GM23338 (cell line): ENCODE results near the gene KCNAB3. TPM values are rescaled to one million over a fixed set of nuclear protein-coding genes. Genes with fewer than 3 reads are reported as not detected.

Source experiments
- ATAC-seq: fragments of 200-7000 bp; cut with Tn5 transposase; 3 replicates; pipeline ENCODE4 v1.9.1; 2020
- DNase-seq: peaks from one replicate; pipeline ENCODE4 v3.0.0-alpha.2; 2015; ENCODE audit warnings: low spot score
- H2AFZ ChIP-seq: fragments of 200-600 bp; sonication (generic); 2 replicates; pipeline ENCODE4 v1.8.0; 2016; ENCODE audit warnings: antibody characterized with exemption, mild to moderate bottlenecking, moderate library complexity
- H3F3A ChIP-seq: fragments of 200-600 bp; sonication (generic); replicated peaks from 2 replicates; pipeline ENCODE4 v1.8.0; 2017; ENCODE audit warnings: antibody characterized with exemption, mixed run types, low read depth
- H3K27ac ChIP-seq: fragments of 200-600 bp; sonication (generic); 2 replicates; pipeline ENCODE4 v1.6.1; 2016; ENCODE audit warnings: low read depth
- H3K27me3 ChIP-seq: fragments of 200-600 bp; sonication (generic); 2 replicates; pipeline ENCODE4 v1.8.0; 2016; ENCODE audit warnings: mild to moderate bottlenecking, mixed run types, moderate library complexity; ENCODE audit not compliant: insufficient read depth
- H3K36me3 ChIP-seq: fragments of 200-600 bp; sonication (generic); 2 replicates; pipeline ENCODE4 v1.8.0; 2016; ENCODE audit warnings: mild to moderate bottlenecking; ENCODE audit not compliant: insufficient read depth
- H3K4me1 ChIP-seq: fragments of 200-600 bp; sonication (generic); 2 replicates; pipeline ENCODE4 v1.8.0; 2016; ENCODE audit warnings: mild to moderate bottlenecking, moderate library complexity; ENCODE audit not compliant: insufficient read depth
- H3K4me2 ChIP-seq: fragments of 200-600 bp; sonication (generic); 2 replicates; pipeline ENCODE4 v1.7.1; 2017; ENCODE audit warnings: mixed run types
- H3K4me3 ChIP-seq: fragments of 200-600 bp; sonication (generic); 2 replicates; pipeline ENCODE4 v1.6.1; 2016; ENCODE audit warnings: mixed run types
- H3K79me2 ChIP-seq: fragments of 200-600 bp; sonication (generic); replicated peaks from 2 replicates; pipeline ENCODE4 v1.8.0; 2017; ENCODE audit warnings: mild to moderate bottlenecking; ENCODE audit not compliant: insufficient read depth
- H3K9me2 ChIP-seq: fragments of 200-600 bp; sonication (generic); 2 replicates; pipeline ENCODE4 v1.8.0; 2017; ENCODE audit not compliant: insufficient read depth
- H4K20me1 ChIP-seq: fragments of 200-600 bp; sonication (generic); replicated peaks from 2 replicates; pipeline ENCODE4 v1.8.0; 2017; ENCODE audit warnings: mild to moderate bottlenecking; ENCODE audit not compliant: insufficient read depth
- H3K27ac Mint-ChIP-seq: 2 replicates; pipeline ENCODE4 v1.8.0; 2020; ENCODE audit warnings: inconsistent platforms, mild to moderate bottlenecking, moderate library complexity, mixed read lengths
- H3K27me3 Mint-ChIP-seq: 3 replicates; pipeline ENCODE4 v1.8.0; 2022; ENCODE audit warnings: low read depth, mild to moderate bottlenecking, moderate library complexity, mixed read lengths, inconsistent platforms; ENCODE audit not compliant: insufficient read depth, poor library complexity
- H3K36me3 Mint-ChIP-seq: 3 replicates; pipeline ENCODE4 v1.8.0; 2021; ENCODE audit warnings: low read depth, mild to moderate bottlenecking, inconsistent platforms, moderate library complexity, mixed read lengths
- H3K4me1 Mint-ChIP-seq: 3 replicates; pipeline ENCODE4 v1.8.0; 2020; ENCODE audit warnings: mild to moderate bottlenecking, inconsistent platforms, mixed read lengths
- H3K4me3 Mint-ChIP-seq: 3 replicates; pipeline ENCODE4 v1.8.0; 2021; ENCODE audit warnings: moderate library complexity, mild to moderate bottlenecking, inconsistent platforms, mixed read lengths
- H3K9me3 Mint-ChIP-seq: 3 replicates; pipeline ENCODE4 v1.8.0; 2020; ENCODE audit warnings: moderate library complexity, mild to moderate bottlenecking, inconsistent platforms, mixed read lengths
- CREB1 ChIP-seq: fragments of 250-450 bp; sonication (Bioruptor Pico); IDR thresholded peaks from 2 replicates; pipeline ENCODE4 v1.5.0; 2020; ENCODE audit warnings: low read depth, mild to moderate bottlenecking, moderate library complexity
- CTCF ChIP-seq, 2 experiments: fragments of 200-600 bp in 1 of 2; sonication (generic) in 1 of 2; conservative IDR thresholded peaks; 2 replicates each; pipeline versions ENCODE4 v1.5.1 to v1.6.1; 2016 to 2017; ENCODE audit warnings: antibody characterized with exemption in 2 of 2, low read depth in 2 of 2, mild to moderate bottlenecking in 2 of 2, moderate library complexity in 1 of 2
- EZH2 ChIP-seq: fragments of 200-600 bp; sonication (generic); IDR thresholded peaks from one replicate; pipeline ENCODE4 v1.8.0; 2017; ENCODE audit warnings: antibody characterized with exemption, mild to moderate bottlenecking, low read depth; ENCODE audit not compliant: unreplicated experiment
- EZH2phosphoT487 ChIP-seq: fragments of 200-600 bp; sonication (generic); IDR thresholded peaks from one replicate; pipeline ENCODE4 v1.8.1; 2018; ENCODE audit warnings: antibody characterized with exemption; ENCODE audit not compliant: unreplicated experiment
- JUNB ChIP-seq: IDR thresholded peaks from one replicate; pipeline ENCODE4 v1.6.1; 2016; ENCODE audit warnings: antibody characterized with exemption; ENCODE audit not compliant: unreplicated experiment
- NANOG ChIP-seq: IDR thresholded peaks from 2 replicates; pipeline ENCODE4 v1.6.1; 2016; ENCODE audit warnings: antibody characterized with exemption, borderline replicate concordance
- POLR2AphosphoS5 ChIP-seq: IDR thresholded peaks from 2 replicates; pipeline ENCODE4 v1.6.1; 2016; ENCODE audit warnings: antibody characterized with exemption, low read depth
- STAT1 ChIP-seq: IDR thresholded peaks from one replicate; pipeline ENCODE4 v1.6.1; 2016; ENCODE audit warnings: antibody characterized with exemption; ENCODE audit not compliant: unreplicated experiment
- ZNF114 ChIP-seq: fragments of 250-450 bp; sonication (Bioruptor Pico); IDR thresholded peaks from 2 replicates; pipeline ENCODE4 v1.5.0; 2020; ENCODE audit warnings: mild to moderate bottlenecking, moderate library complexity
- ZNF331 ChIP-seq: fragments of 250-450 bp; sonication (Bioruptor Pico); IDR thresholded peaks from 2 replicates; pipeline ENCODE4 v1.5.0; 2020; ENCODE audit warnings: low read depth, mild to moderate bottlenecking, moderate library complexity
- polyA plus RNA-seq: library from polyadenylated mRNA; unstranded; fragments of >200 nt; fragmentation: Nextera tagmentation; extraction: Ambion mirVana; gene quantifications from 2 replicates; pipeline ENCODE4 v1.2.1, GENCODE V29; 2016
- total RNA-seq: library from RNA; depleted of rRNA; stranded (reverse); fragments of >200 nt; shearing (Covaris generic); gene quantifications from 2 replicates; pipeline ENCODE4 v1.2.3, GENCODE V29; 2014
- TF ChIP-seq, protein P1 (sequence below): IDR thresholded peaks from one replicate; pipeline ENCODE4 v1.6.1; 2018; ENCODE audit warnings: antibody characterized with exemption; ENCODE audit not compliant: unreplicated experiment
- TF ChIP-seq, protein P2 (sequence below): IDR thresholded peaks from 2 replicates; pipeline ENCODE4 v1.6.1; 2016; ENCODE audit warnings: antibody characterized with exemption

KCNAB3 gene
- total and polyA plus RNA-seq, 2 experiments from 2014 or later, result 0.45 to 1.0 TPM

- TF ChIP-seq, protein P1, sequence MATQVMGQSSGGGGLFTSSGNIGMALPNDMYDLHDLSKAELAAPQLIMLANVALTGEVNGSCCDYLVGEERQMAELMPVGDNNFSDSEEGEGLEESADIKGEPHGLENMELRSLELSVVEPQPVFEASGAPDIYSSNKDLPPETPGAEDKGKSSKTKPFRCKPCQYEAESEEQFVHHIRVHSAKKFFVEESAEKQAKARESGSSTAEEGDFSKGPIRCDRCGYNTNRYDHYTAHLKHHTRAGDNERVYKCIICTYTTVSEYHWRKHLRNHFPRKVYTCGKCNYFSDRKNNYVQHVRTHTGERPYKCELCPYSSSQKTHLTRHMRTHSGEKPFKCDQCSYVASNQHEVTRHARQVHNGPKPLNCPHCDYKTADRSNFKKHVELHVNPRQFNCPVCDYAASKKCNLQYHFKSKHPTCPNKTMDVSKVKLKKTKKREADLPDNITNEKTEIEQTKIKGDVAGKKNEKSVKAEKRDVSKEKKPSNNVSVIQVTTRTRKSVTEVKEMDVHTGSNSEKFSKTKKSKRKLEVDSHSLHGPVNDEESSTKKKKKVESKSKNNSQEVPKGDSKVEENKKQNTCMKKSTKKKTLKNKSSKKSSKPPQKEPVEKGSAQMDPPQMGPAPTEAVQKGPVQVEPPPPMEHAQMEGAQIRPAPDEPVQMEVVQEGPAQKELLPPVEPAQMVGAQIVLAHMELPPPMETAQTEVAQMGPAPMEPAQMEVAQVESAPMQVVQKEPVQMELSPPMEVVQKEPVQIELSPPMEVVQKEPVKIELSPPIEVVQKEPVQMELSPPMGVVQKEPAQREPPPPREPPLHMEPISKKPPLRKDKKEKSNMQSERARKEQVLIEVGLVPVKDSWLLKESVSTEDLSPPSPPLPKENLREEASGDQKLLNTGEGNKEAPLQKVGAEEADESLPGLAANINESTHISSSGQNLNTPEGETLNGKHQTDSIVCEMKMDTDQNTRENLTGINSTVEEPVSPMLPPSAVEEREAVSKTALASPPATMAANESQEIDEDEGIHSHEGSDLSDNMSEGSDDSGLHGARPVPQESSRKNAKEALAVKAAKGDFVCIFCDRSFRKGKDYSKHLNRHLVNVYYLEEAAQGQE, result no peak
- TF ChIP-seq ZNF114 (CRISPR knock-in tag), result no peak
- TF ChIP-seq EZH2, result no peak
- TF ChIP-seq ZNF331 (CRISPR knock-in tag), result no peak
- TF ChIP-seq STAT1, result no peak
- TF ChIP-seq POLR2AphosphoS5, result no peak
Observed at GRCh38 chr17:7947651-7948050, 18.0 kb upstream of the KCNAB3 start (continued).

GRCh38 chr17:7946441-7946840 is 16.8 kb upstream of the KCNAB3 start:
- no peaks in the 10 kb centered on the region; the same call in 1 of the 2 replicates for H4K20me1 ChIP-seq
- no peaks in the 10 kb centered on the region for H3F3A ChIP-seq
- no peak for DNase-seq
- no peaks in the 10 kb centered on the region for H3K4me1 ChIP-seq
- H3K27me3 ChIP-seq, result no peaks in the 10 kb centered on the region
- H3K4me2 ChIP-seq, result no peak overlapping the region
- peaks cover 64% of the 10 kb centered on the region for H3K36me3 Mint-ChIP-seq
- H3K27ac ChIP-seq, result no peak overlapping the region
- H2AFZ ChIP-seq, result no peak overlapping the region
- no peak for TF ChIP-seq EZH2phosphoT487
- no peak for TF ChIP-seq CREB1 (CRISPR knock-in tag)
- TF ChIP-seq JUNB, result no peak
- no peak for TF ChIP-seq NANOG
- no peak for TF ChIP-seq POLR2AphosphoS5
- no peak for TF ChIP-seq ZNF331 (CRISPR knock-in tag)
- TF ChIP-seq EZH2, result no peak
- TF ChIP-seq STAT1, result no peak
- TF ChIP-seq, protein P2, sequence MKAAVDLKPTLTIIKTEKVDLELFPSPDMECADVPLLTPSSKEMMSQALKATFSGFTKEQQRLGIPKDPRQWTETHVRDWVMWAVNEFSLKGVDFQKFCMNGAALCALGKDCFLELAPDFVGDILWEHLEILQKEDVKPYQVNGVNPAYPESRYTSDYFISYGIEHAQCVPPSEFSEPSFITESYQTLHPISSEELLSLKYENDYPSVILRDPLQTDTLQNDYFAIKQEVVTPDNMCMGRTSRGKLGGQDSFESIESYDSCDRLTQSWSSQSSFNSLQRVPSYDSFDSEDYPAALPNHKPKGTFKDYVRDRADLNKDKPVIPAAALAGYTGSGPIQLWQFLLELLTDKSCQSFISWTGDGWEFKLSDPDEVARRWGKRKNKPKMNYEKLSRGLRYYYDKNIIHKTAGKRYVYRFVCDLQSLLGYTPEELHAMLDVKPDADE, result no peak
- no peak for TF ChIP-seq CTCF (conservative IDR thresholded peaks at IDR 0.05; ENCODE audit: low read depth in 2 of 2)
- no peaks in the 10 kb centered on the region for H3K4me1 Mint-ChIP-seq
- H3K9me3 Mint-ChIP-seq, result no peaks in the 10 kb centered on the region
- H3K4me3 ChIP-seq, result no peak overlapping the region
- no peaks in the 10 kb centered on the region for H3K79me2 ChIP-seq
- no peak overlapping the region for H3K27ac Mint-ChIP-seq
- no peak overlapping the region for H3K4me3 Mint-ChIP-seq
- H3K27me3 Mint-ChIP-seq, result peaks cover 5% of the 10 kb centered on the region
- H3K36me3 ChIP-seq, result peaks cover 3% of the 10 kb centered on the region
- no peak for ATAC-seq
- H3K9me2 ChIP-seq, result no peaks in the 10 kb centered on the region
